A549 treated with CpdA at 1 μM for 4 hours (cell line): ENCODE results near the gene ANO7. TPM values are rescaled to one million over a fixed set of nuclear protein-coding genes. Genes with fewer than 3 reads are reported as not detected.

Source experiments
- total RNA-seq: library from RNA; stranded (reverse); fragments of 200-300 nt; extraction: Qiagen RNA extraction; gene quantifications from 5 replicates; pipeline ENCODE4 v1.2.3, GENCODE V29; 2022; ENCODE audit warnings: low read depth

ANO7 gene, protein sequence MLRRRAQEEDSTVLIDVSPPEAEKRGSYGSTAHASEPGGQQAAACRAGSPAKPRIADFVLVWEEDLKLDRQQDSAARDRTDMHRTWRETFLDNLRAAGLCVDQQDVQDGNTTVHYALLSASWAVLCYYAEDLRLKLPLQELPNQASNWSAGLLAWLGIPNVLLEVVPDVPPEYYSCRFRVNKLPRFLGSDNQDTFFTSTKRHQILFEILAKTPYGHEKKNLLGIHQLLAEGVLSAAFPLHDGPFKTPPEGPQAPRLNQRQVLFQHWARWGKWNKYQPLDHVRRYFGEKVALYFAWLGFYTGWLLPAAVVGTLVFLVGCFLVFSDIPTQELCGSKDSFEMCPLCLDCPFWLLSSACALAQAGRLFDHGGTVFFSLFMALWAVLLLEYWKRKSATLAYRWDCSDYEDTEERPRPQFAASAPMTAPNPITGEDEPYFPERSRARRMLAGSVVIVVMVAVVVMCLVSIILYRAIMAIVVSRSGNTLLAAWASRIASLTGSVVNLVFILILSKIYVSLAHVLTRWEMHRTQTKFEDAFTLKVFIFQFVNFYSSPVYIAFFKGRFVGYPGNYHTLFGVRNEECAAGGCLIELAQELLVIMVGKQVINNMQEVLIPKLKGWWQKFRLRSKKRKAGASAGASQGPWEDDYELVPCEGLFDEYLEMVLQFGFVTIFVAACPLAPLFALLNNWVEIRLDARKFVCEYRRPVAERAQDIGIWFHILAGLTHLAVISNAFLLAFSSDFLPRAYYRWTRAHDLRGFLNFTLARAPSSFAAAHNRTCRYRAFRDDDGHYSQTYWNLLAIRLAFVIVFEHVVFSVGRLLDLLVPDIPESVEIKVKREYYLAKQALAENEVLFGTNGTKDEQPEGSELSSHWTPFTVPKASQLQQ
- total RNA-seq: 1.4 to 2.5 TPM (median 2.1 TPM) in 5 replicates

DNA sequence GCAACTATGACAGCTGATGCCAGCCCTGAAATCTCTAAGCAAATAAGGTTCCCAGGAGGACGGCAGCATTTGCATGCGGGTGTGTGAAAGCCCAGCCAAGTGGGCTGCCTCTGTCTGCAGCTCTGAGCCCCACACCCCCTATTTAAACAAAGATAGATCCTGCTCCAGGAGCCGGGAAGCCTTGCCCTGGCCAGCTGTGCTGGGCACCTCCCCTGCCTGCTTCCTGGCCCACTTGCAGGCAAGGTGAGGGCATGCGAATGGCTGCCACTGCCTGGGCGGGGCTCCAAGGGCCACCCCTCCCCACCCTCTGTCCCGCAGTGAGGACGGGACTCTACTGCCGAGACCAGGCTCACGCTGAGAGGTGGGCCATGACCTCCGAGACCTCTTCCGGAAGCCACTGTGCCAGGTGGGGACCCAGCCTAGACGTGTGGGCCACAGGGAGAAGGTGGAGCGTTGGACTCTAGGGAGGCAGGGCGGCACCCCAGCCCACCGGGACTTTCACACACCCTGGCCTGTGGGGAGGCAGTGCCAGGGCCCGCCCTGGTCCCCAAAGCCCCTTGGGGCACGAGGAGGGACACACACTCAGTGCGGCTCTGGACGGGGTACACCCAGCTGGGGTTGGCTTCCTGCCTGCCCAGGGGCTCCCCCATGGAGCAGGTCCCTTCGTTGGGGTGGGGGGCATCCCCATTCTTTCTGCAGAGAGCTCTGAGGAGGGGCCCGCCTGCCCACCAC, at the start of gene ANO7:
Gene ANO7 (plus strand): TSS at position 317 of the 732 bp plus-strand sequence. CDS start 1,387 bp downstream, outside the sequence.

DNA sequence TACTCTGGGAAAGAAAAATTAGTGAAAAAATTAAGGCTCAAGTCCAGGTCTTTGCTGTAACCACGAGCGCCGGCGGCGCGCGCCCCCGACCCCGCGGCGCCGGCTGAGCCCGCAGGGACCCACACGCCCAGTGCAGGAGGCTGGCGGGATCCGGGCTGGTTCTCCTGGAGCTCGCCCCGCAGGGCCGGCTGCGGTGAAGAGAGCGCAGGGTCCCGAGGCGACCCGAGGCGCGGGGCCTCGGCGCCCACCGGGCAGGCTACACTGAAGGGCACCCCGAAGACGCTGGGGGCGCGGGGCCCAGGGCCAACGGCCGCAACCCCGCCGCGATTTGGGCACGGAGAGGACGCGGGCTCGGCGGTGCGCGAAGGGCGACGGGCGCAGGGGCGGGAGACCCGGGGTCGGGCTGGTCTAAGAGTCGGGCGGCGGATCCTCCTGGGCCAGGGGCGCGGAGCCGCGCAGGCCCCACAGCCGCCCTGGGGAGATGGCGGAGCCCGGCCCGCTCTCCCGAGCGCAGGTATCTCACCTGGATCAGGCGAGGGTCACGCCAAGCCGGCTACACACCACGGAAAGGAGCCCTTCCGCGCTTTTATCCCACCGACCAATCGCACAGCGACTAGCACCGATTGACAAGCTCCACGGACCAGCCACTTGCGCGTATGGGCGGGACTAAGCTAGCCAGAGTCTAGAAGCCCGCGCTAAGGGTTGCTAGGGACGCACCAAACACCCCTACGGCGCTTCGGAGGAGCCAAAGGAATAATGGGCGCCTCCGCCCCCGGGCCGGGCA, 39.4 kb upstream of the ANO7 start, which contains the start of gene PASK:
Gene PASK (minus strand): TSS at position 582 of the 784 bp plus-strand sequence. CDS start 6,440 bp downstream, outside the sequence.

DNA sequence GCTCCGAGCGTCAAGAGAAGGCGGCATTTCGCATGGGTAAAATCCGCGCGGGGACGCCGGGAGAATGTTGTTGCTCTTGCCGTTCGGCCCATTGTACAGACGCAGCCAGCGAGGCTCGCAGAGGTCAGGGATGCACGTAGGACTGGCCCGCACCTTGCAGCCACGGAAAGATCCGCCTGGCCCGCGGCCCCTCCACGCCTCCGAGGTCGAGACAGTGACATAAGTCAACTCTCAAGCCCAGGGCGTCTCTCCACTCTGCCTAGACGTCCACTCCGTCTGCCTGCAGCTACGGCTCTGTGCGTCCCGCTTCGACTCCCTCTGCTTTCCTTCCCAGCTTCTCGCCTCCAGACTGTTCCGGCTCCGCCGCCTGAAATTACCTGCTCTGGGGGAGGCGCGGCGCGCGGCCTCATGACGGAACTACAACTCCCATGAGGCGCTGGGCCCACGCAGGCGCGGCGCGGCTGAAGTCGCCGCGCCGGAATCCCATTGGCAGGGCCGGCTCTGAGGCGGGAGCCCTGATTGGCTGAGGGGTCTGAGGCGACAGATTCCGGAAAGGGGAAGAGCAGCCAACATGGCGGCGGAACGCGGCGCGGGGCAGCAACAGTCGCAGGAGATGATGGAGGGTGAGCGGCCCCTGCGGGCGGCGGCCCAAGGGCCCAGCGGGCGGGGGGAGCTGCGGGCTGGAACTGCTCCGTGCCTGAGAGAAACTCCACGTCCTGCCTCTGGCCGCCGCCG, 38.4 kb upstream of the ANO7 start, which contains the start of gene PPP1R7:
Gene PPP1R7 (plus strand): TSS at position 543 of the 735 bp plus-strand sequence. CDS start 29 bp downstream, at position 572.

Other genes starting within 250 kb of the ANO7 start
- 0.42 to 0.72 TPM (median 0.58 TPM) in 5 replicates for gene SNED1, start 190.1 kb upstream of the ANO7 start, total RNA-seq
- gene MTERF4, start 86.4 kb upstream of the ANO7 start, total RNA-seq: 25.1 to 33.1 TPM (median 26.4 TPM) in 5 replicates
- gene PASK, start 39.2 kb upstream of the ANO7 start, total RNA-seq: 8.0 to 9.9 TPM (median 9.2 TPM) in 5 replicates
- gene PPP1R7, start 38.2 kb upstream of the ANO7 start, total RNA-seq: 58.3 to 73.5 TPM (median 61.4 TPM) in 5 replicates
- gene HDLBP, start 127.0 kb downstream of the ANO7 start, total RNA-seq: 260 to 289 TPM (median 272 TPM) in 5 replicates
- gene SEPTIN2, start 127.2 kb downstream of the ANO7 start, total RNA-seq: 247 to 307 TPM (median 275 TPM) in 5 replicates
- 20.5 to 28.4 TPM (median 25.3 TPM) in 5 replicates for gene FARP2, start 167.6 kb downstream of the ANO7 start, total RNA-seq